GM18499 (cell line): ENCODE data around the gene DAPK1.

Experiments
- ATAC-seq: cut with Tn5 transposase; IDR thresholded peaks from one replicate; pipeline ENCODE4 v1.9.1; 2021; ENCODE audit warnings: moderate number of reproducible peaks; ENCODE audit not compliant: insufficient read depth, unreplicated experiment

The DAPK1 gene

DNA sequence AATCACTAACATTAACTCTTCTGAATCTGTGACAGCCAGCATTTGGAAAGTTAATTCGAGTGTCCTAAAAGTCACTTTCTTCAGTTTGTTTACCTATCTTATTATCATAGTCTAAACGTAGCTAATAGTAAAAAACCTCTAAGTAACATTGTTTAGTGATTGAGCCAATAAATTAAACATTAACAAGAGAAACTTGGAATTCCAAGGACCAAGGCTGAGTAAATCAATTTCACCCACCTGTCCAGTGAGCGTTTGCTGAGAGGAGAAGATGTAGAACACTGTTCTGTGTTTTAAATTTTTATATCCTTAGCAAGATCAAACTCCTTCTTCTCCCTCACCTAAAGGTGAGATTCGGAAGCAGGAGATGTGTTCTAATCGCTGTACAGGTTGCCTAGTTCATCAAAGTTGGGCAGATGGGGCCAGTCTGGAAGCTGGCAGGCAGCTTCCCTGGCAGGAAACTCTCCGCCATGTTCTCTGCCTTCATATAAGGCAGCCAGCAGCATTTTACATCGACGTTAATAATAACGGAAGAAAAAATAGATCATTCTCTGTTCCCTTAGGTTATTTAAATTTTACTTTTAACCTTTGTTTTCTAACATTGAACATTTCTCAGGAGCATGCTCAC lies 89.2 kb downstream of the DAPK1 start:
- ATAC-seq, result no peak

DNA sequence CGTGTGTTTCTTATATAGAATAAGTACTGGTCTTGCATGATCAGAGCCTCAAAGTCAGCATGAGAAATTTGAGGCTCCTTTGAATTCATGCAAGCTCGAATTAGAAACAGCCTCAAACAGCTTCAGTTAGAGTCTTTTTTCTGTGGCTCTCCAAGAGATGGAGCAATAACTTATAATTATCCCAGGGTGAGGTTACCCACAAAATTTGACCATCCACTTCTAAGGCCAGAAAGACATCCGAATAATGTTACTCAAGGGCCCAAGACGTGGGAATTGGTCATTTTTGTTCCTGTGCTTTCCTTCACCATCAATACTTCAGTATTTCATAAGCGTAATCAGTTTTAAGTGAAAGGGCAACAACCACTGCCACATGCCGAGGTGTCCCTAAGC lies 89.7 kb downstream of the DAPK1 start:
- ATAC-seq, result no peak

DNA sequence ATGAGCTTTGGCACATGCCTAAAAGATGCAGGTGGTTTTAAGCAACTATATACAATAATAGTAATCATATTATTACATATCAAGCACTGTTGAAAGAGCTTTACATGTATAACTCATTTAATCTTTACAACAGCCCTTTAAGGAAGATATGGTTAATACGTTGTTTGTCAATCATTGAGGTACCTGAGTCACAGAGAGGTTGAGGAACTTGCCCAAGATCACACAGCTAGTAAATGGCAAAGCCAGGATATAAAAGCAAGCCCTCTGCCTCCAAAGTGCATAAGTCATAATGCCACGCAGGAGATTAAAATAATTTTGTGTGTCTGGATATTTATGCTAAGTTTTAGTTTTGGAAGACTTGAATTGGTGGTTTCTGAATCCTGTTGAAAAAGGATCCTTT lies 90.2 kb downstream of the DAPK1 start:
- ATAC-seq, result no peak

DNA sequence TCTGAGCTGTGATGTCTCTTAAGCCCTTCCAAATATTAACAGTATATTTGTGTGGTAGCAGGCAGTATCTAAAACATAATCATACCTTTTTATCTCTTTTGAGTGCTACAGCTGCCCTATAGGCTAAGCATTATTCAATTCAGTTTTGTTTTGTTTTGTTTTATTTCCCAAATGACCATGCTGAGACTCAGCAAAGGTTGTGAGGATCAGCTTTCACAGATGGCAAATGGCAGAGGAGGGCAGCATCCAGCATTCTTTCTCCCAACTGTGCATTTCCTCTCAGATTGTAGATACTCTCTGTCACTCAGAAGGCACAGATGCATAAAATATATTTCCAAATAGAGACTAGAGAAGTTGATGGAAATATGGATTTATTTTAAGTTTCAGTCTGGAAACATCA lies 90.7 kb downstream of the DAPK1 start:
- ATAC-seq, result no peak

DNA sequence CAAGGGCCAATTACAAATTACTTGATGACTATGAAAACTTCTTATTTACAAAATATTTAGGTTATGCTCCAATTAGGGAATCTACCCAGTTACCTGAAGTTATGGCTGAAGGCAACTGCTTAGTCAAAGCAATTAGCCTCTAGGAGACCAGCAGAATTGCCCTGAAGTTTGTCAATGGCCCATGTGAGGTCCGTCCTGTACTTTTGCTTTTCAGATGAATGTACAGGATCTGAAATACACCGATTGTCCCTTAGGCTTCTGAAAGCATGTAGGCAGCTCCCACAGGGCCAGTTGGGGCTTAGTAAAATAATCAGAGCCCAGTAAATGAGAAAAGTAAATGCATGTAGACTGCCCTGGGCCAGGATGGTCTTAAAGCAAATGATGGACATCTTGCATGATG lies 93.3 kb downstream of the DAPK1 start:
- ATAC-seq, result no peak

DNA sequence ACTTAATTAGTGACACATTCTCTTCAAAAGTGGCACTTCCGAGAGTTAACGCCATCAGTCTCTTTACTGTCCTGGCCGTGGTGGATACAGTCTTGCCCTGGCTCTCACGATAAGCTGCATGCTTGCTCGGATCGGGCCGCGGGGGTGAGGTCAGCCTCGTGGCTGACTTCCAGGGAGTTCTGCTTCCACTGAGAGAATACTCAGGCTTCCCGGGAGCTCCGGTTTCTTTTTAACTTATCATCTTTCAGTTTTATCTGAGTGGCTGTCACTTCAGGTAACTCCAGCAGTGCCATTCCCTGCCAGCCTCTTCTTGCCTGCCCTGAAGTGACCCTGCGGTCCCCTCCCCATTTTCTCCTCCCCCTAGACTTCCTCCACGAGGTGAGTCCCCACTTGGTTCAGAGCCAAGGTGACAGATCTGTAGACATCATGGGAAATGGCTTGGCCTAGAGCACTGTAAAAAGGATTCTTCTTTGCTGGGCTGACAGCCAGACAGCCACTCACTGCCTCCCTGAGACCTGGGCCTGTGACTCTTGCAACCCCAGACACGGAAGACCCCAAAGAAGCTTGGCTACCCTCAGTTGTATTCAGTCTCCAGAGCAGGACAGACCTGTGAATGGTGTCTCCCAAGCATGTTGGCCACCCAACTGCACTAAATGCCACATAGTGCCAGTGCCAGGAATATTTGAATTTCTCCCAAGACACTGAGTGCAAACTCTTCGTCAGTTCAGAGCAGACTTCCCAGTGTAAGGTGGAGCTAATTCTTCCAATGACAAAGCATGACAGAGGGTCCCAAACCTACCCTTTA lies 95.1 kb downstream of the DAPK1 start:
- ATAC-seq, result no peak

DNA sequence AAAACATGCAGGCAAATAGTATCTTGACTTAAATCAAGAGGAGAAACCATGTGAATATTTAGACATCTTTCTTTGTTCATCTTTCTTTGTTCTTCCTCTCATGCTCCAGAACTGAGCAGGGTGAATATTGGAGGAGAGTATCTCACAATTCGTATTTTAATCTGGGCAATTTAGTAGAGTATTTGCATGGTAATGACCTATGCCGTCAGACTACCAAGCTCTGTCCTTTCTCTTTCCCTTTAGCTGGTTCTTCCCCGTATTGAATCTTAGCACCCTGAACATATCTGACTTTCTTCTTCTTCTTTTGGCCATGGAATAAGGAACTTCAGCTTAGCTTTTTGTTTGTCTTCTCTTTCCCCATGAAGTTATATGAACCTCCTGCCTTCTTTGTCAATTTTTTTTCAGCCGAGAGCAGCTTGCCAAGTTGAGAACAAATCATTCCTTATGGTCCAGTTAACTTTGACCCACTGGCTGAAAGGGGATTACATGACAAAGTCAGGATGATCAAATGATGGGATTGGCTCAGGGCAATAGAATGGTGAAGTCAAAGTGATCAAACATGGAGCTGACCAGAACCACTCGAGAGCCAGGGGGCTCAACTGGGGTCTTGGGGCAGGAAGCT lies 95.8 kb downstream of the DAPK1 start:
- ATAC-seq, result no peak

DNA sequence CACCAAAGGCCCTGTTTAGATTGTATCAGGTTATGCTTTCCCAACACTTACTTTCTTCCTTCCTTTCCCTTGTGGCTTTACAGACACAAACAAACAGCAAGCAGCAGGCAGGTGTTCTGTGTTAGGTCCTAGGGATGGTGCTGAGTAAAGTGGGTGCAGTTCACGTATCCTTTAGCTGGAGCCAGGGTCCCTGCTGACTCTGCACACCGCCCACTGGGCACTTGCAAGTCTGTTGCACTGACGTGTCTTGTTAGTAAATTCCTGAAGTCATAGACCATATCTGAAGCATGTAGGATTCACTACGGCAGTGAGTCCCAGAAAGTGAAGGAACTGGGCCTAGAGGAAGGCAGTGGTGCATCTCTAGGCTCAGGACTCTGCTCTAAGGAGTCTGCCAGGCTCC lies 96.5 kb downstream of the DAPK1 start:
- no peak for ATAC-seq

DNA sequence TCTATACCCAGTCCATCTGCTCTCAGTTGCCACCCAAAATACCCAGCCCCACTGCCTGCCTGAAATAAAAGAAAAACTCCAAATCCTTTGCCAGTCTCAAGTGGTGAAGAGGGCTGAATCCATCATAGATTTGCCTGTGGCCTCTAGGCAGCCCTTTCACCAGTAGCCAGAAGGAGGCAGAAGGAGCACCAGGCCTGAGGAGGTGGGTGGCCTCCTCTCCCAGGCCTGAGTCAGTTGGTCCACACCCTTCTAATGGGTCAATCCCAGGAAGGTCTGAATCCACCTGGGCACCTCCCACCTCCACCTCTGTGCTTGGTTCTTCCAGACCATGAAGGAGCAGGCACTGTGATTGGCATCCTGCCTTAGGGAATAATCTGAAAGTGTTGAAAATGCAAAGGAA lies 97.0 kb downstream of the DAPK1 start:
- ATAC-seq, result no peak

DNA sequence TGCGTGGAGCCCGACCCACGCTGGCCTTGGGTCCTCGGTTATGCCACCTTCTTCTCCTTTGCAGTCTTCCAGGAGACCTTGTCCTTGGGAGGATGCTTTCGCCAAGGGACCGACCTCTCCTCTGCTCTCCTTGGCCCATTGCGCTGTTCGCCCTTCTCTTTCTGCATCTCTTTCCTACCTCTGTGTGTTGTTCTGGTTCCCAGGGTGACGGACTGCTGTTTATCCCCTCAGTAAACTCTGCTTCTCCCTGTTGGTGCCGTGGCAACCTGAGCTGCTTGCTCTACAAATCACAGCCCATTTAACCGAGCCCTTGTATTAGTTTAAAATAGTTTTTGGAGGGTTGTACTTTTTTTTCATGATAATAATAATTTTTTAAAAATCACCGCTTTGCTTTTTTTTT lies 97.9 kb downstream of the DAPK1 start:
- no peak for ATAC-seq

DNA sequence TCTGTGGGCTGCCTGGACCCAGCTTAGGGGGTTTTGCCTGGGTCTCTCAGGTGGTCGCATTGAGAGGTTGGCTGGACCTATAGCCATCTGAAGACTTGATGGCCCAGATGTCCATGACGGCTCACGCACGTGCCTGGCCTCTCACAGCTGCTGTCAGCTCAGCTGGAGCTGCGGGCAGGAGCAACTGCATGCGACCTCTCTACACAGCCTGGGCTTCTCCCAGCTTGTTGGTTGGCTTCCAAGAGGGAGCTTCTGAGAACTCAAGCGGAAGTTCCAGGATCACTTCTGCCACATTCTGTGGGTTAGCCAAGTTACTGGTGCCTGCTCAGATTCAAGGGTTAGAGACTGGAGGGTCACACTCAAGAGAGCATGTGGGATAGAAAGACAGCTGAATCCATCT lies 99.2 kb downstream of the DAPK1 start:
- ATAC-seq, result no peak

DNA sequence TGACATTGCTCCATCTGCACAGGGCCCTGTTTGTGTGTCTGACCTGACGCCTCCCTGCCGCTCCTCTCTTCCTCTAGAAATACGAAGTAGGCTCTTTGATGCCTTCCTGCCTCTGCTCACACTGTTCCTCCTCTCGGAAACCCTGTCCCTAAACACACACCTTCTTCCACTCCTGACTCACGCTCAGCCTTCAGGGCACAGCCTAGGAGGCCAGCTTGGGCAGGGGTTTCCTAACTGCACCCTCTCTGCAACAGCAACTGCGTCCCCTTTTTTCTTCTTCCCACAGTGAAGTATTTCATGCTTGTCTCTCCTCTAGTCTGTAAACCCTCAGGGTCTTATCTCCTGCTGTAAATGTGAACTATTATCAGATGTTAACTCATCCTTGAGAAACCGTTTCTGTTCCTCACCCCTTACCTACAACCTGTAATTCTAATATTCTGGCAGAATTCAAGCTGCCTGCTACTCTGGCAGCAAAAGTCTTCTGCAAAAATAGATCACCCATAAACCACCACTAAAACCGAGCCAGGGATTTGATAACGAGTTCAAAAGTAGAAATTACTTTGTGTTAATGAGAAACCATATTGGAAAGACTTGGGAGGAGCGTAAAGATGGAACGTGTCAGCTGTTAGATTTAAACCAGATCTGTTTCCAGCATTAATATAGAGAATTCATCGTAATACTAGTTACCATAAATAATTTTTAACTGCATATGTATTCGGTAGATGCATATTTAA lies 100.2 kb downstream of the DAPK1 start:
- no peak for ATAC-seq

DNA sequence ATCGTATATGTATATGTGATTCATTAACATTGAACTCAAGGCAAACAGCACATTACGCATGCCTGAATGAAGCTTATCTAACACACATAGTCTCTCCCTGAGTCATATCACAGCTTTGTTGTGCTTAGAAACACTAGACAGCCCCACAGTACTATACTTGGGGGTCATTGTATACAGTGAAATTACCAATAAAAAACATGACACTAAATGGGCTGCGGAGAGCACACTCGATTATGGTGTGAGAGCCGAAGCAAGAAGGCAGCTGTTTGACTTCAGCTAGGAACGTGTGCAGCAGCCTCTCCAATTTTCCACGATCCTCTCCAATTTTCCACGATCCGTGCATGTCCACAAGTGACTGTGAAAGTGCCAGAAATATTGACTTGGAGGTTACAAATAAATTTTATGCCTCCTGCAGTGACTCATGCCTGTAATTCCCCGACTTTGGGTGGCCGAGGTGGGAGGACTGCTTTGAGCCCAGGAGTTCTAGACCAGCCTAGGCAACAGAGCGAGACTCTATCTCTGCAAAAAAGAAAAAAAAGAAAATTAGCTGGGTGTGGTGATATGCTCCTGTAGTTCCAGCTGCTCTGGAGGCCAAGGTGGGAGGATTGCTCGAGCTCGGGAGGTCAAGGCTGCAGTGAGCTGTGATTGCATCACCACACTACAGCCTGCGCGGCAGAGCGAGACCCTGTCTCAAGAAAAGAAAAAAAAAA lies 102.4 kb downstream of the DAPK1 start:
- ATAC-seq, result no peak

DNA sequence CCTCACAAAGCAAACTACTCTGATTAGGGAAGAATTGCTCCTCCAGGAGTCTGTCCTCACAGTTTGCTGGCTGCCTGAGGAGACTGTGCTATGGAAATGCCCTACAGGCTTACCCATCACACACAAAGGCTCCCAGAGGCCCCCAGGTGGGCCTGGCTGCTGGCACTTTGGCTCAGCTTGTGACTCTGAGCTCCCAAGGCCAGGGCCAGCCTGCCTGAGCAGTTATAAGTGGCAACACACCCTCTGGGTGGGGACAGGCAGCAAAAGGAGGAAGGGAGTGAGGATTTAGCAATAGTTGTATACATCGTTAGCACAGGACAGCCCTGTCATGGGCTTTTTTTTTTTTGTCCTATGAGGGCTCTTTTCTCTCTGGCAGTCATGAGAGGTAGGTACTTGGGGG lies 103.5 kb downstream of the DAPK1 start:
- ATAC-seq, result no peak

DNA sequence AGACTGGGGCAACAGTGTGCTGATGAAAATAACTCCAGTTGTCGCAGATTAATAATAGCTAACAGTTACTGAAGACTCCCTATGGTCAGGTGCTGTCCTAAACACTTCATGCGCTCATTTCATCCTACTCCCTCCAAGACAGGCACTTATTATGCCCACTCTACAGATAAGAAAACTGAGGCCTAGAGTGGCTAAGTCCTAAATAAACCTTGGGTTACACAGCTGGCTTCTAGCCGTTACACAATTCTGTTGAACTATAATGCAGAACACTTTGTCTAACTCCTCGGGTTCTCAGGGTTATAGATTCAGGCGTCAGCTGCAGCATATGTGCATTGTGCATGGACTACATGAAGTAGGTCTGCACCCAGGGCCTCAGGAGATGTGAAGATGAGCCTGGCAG lies 103.9 kb downstream of the DAPK1 start:
- no peak for ATAC-seq

DNA sequence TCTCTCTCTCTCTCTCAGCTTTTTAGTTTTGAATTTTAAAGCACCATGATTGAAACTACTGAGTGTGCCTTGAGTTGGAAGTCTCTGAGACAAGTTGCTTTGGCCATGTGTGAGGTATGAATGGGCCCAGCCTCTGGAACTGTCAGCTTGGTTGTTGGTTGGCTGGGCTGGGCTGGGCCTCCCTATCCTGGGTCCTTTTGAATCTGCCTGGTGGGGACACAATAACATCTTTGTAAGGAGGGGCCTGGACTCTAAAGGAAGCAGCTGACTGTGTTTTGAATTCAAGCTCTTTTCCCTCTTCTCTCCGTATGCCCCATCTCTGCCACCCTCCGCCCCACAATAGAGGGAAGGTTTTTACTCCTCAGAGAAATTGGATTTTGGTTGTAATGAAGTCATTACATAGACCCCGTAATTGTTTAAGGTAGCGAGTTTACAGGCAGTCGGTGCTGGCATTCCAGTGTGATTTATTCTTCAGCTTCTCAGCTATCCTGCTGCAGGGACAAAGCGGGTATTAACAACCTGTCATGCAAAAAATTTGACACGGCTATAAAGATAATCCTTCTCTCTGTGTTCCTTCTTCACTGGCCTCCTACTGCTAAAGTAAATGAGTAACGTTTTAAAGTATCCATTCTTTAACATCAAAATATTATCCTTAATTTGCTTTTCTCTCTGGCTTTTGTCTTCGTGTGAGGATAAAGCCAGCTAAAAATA lies 105.4 kb downstream of the DAPK1 start:
- no peak for ATAC-seq

DNA sequence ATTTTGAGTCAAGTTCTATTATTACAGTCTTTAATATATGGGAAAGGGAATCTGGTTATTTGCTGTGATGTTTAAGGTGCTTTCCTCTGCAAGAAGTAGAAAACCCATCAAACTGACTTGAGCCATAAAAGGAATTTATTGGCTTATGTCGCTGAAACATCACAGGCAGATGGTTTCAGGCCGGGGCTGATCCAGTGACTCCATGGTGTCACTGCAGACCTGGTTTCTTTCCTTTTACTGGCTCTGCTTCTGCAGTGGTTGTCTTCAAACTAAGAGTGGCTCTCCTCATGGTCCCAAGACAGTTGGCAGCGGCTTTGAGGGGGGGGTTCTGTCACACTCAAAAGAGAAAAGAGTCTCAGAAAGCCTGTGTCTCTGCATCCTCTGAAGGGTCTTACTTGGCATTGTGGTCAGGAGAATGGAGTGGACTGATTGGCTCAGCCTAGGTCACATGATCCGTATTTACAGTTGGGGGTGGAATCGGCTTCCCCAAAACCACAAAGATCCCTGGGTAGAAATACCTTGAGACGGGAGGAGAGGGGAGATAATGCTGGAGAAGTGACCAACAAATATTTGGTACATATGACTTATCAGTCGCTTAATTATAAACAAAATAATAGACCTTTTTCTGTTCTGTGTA lies 106.3 kb downstream of the DAPK1 start:
- ATAC-seq, result no peak

DNA sequence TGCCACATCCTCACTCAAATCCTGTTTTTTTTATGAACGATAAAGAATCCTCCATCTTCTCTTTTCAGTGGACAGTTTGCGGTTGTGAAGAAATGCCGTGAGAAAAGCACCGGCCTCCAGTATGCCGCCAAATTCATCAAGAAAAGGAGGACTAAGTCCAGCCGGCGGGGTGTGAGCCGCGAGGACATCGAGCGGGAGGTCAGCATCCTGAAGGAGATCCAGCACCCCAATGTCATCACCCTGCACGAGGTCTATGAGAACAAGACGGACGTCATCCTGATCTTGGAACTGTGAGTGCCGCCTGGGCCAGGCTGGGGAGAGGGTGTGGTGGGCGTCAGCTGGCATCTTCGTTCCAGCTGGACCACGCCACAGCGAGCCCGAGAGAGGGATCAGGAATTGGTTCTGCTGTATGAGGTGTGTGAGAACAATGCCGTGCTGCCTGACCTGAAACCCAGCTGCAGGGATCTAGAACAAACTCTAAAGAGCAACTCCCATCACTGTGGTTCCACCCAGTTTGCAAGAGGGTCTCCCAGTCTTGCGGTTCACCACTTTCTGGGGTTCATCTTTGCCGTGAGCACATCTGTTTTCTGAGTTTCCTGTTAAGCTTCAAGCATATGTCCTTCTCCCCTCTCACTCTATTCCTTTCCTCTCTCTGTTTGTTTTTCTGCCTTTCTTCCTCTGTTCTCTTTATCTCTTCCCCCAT lies 107.4 kb downstream of the DAPK1 start:
- ATAC-seq, result no peak

DNA sequence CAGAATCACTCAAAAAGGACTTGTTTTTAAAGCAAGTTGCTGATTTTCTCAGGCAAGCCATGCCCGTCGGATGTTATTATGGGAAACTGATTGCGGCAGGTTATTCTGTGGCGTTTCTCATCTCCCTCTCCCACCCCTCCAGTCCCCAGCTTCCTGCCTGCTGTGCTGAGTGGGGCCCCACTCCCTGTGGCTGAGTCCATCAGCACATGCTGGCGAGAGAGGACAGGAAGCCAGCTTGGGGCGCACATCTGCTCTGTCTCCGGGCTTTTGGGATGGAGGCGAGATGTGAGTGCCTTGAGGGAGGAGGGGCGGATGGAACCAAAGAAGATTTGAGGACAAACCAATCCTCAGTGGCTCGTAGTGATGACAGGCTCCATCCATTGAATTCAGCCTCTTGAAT lies 108.0 kb downstream of the DAPK1 start:
- no peak for ATAC-seq
